Esophagus squamous epithelium (tissue), 4 donors: Measurements from ENCODE around the gene ANTXR1.

ENCODE experiments used
- CTCF ChIP-seq, 6 experiments: fragments of 450-650 bp in 4 of 6; fragments of 200-600 bp in 2 of 6; sonication (generic) in 2 of 6; IDR thresholded peaks; one replicate each; pipeline ENCODE4 v1.5.1; 2016 to 2019; ENCODE audit warnings: antibody characterized with exemption in 6 of 6, mild to moderate bottlenecking in 4 of 6, moderate library complexity in 4 of 6
- POLR2A ChIP-seq, 4 donors: fragments of 450-650 bp; IDR thresholded peaks; one replicate each; pipeline ENCODE4 v1.6.1; 2017; ENCODE audit warnings: antibody characterized with exemption in 4 of 4, mild to moderate bottlenecking in 4 of 4, moderate library complexity in 3 of 4

GRCh38 chr2:69087211-69087911 lies 74.4 kb downstream of the ANTXR1 start:
- TF ChIP-seq CTCF (IDR thresholded peaks at IDR 0.05) (no peak), POLR2A (IDR thresholded peaks at IDR 0.05) (no peak)
